GM13977 (cell line): ENCODE results near the gene TMEFF2.

Experiments used
- DNase-seq: peaks from one replicate; pipeline ENCODE4 v3.0.0; 2012; ENCODE audit warnings: low spot score
- in situ Hi-C: fragments of 300-500 bp; cut with MboI; formaldehyde crosslinking; loops from one replicate; pipeline ENCODE4 v1.12.0; 2022; ENCODE audit warnings: low sequenced_read_pairs, low pct_unique_long_range_greater_than_20kb, mixed read lengths, inconsistent platforms; ENCODE audit not compliant: unreplicated experiment
- TF ChIP-seq, protein P1 (sequence below): IDR thresholded peaks from 2 replicates; pipeline ENCODE4 v1.5.1; 2012; ENCODE audit warnings: mild to moderate bottlenecking, control low read depth; ENCODE audit not compliant: insufficient read depth; ENCODE audit errors: extremely low read depth, missing control alignments

Gene TMEFF2

DNA sequence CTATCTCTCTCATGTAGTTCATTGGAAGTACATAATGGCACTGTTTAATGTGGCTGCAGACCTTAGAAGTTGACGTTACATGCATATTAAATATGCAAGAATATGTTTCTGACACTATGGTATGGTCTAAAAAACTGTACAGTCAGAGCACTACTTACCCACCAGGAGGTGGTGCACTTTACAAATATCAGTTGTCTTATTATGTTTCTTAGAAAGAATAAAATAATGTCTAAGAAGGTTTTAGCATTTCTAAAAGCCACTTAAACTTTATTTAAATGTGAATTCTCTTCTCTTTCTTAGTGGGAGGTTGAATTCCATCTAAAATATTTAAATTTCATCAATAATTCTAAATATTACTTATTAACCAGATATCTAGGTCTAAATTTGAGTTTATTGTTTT is 4.3 kb downstream of the TMEFF2 start:
- in situ Hi-C loops = no loop called here
- TF ChIP-seq, protein P1, sequence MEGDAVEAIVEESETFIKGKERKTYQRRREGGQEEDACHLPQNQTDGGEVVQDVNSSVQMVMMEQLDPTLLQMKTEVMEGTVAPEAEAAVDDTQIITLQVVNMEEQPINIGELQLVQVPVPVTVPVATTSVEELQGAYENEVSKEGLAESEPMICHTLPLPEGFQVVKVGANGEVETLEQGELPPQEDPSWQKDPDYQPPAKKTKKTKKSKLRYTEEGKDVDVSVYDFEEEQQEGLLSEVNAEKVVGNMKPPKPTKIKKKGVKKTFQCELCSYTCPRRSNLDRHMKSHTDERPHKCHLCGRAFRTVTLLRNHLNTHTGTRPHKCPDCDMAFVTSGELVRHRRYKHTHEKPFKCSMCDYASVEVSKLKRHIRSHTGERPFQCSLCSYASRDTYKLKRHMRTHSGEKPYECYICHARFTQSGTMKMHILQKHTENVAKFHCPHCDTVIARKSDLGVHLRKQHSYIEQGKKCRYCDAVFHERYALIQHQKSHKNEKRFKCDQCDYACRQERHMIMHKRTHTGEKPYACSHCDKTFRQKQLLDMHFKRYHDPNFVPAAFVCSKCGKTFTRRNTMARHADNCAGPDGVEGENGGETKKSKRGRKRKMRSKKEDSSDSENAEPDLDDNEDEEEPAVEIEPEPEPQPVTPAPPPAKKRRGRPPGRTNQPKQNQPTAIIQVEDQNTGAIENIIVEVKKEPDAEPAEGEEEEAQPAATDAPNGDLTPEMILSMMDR = peak; percentile 29
- peak; percentile 16 for DNase-seq

DNA sequence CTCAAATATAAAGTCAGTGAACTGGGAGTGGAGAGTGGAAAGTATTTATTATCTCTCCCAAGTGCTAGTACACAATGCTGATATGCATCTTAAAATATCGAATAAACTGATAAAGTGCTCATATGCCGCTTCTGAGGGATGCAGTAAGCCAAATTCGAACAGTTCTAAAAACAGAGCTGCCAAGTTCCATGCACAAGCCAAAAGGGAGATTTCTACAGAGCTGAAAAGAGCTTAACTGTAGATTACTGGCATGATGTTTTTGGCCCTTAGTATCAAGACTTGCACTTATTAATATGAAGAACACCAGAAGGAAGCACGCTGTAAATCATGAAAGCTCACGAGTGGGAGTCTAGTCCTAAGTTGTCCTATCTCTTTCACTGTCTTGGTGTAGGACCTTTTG is 7.9 kb downstream of the TMEFF2 start:
- in situ Hi-C loops = no loop called here
- DNase-seq = no peak

DNA sequence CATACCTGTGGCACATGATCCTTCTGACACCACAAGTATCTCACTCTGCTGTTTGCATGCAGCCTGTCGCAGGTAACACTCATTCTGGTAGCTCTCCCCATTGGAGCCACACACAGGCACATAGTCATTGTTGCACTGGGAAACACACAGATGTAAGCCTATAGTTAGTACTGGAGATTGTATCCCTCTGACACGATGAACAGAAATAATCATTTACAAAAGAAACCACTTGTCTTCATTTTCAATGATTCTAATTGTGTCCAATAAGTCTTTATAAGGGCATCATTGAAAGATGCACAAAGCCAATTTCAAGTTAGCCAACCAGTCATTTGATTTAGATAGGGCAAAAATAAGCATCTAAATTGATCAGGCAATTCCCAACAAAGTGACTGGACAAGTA is 10.4 kb downstream of the TMEFF2 start:
- DNase-seq = no peak
- in situ Hi-C loops = no loop called here
- TF ChIP-seq, protein P1 = no peak

More for the DNA sequence above, 7.9 kb downstream of the TMEFF2 start:
- TF ChIP-seq, protein P1 = no peak

DNA sequence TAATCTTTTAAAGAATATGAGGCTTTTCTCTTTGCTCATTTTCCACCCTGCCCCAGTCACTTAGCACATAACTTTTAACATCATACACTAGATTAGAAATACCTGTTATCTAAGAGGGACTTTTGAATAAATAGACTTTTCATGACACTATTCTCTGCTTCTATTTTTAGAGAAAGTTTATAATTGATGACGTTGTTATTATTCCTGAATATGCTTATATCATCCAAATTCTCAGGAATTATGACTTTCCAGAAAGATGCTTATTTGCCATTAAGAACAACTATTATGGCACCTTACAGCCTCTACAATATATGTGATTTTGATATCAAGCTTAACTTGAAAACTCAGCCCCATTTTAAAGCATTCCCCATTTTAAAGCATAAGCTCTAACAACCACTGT is 11.4 kb downstream of the TMEFF2 start:
- in situ Hi-C loops = no loop called here
- TF ChIP-seq, protein P1 = no peak
- no peak for DNase-seq

DNA sequence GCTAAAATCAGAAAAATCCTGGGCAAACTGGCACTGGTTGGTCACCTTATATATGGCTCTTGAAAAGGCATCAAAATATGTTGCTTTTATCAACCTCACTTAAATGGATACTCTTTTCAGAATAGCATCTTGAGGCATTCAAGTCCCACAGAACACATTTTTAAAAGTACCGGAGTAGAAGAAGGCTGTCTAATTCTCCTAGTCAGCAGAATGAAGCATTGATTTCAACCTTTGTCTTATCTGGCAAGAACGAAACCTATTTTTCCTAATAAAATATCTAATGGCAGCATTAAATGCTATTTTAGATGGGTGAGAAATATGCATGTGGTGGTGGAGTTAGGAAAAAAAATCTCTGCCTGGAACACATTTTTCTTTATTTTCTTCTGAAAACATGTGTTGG is 27.8 kb downstream of the TMEFF2 start:
- no peak for DNase-seq
- in situ Hi-C loops = loop anchor here (10.0 to 25.0 kb wide), 2 partner anchors 355 to 602 kb away; no protein-coding TSS in a partner anchor
- TF ChIP-seq, protein P1 = no peak

DNA sequence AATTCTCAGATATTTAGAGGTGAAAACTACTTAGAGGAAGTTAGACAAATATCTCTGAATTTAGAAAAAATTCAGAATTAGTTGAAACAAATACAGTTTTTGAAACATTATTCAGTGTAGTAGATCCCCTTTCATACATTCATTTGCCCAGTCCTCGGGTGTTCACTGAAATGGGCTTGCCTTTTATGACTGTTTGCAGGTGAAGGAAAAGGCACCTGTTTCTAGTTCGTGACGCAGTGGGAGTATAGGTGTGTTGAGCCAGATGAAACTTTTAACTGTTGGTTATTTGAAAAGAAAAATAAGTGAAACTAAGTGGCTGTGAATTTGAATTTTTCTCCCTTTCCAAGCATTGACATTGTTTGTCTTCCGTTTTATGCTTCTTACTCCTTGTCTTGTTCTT is 28.9 kb downstream of the TMEFF2 start:
- no peak for DNase-seq
- TF ChIP-seq, protein P1 = no peak
- in situ Hi-C loops = loop anchor here (10.0 to 25.0 kb wide), 2 partner anchors 354 to 601 kb away; no protein-coding TSS in a partner anchor
